Measurements from ENCODE around the gene TMEM219. TPM values are rescaled to one million over a fixed set of nuclear protein-coding genes. Genes with fewer than 3 reads are reported as not detected.
A peak's percentile ranks its signal among the peaks of the same experiment; 100 is the strongest.

Gene TMEM219
- total and polyA plus RNA-seq, 9 of the 15 experiments (the other 6 are each of a cell fraction or from before 2014, with no cell fraction given): 35.3 to 62.8 (median 55.5) TPM

GRCh38 chr16:29995911-29996765 is 34.3 kb downstream of the TMEM219 start, which contains the start of gene INO80E (continued):
- no peak for TF ChIP-seq PCBP2 (IDR thresholded peaks at IDR 0.05; ENCODE audit: low read depth, low read length, poor library complexity, severe bottlenecking)
- no peak for TF ChIP-seq MEIS2 (IDR thresholded peaks at IDR 0.05; ENCODE audit: partially characterized antibody)
- no peak for TF ChIP-seq NFXL1 (CRISPR knock-in tag; IDR thresholded peaks at IDR 0.05)
- TF ChIP-seq, protein P1, sequence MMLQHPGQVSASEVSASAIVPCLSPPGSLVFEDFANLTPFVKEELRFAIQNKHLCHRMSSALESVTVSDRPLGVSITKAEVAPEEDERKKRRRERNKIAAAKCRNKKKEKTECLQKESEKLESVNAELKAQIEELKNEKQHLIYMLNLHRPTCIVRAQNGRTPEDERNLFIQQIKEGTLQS (IDR thresholded peaks at IDR 0.05): peak; percentile 60
- TF ChIP-seq, protein P1 (CRISPR knock-in tag; conservative IDR thresholded peaks at IDR 0.05): peak; percentile 90
- TF ChIP-seq BHLHE40 (IDR thresholded peaks at IDR 0.05; ENCODE audit: low read length): peak; percentile 93
- TF ChIP-seq ATF7 (IDR thresholded peaks at IDR 0.05): peak; percentile 96
- TF ChIP-seq SMARCB1 (IDR thresholded peaks at IDR 0.05; ENCODE audit: insufficient read length, low read depth): no peak
- TF ChIP-seq SIX5 (IDR thresholded peaks at IDR 0.05; ENCODE audit: borderline replicate concordance in 1 of 2, insufficient read depth in 1 of 2, low read depth in 1 of 2, low read length in 2 of 2): peak; percentile 75 to 81
- TF ChIP-seq TOE1 (IDR thresholded peaks at IDR 0.05; ENCODE audit: borderline replicate concordance): no peak
- no peak for TF ChIP-seq TOE1 (CRISPR knock-in tag; IDR thresholded peaks at IDR 0.05; ENCODE audit: borderline replicate concordance, low read depth)
- peak; percentile 97 for TF ChIP-seq ELF1 (tag; IDR thresholded peaks at IDR 0.05)
- TF ChIP-seq ETV6 (IDR thresholded peaks at IDR 0.05; ENCODE audit: borderline replicate concordance in 1 of 2, low read depth in 2 of 2, low read length in 1 of 2): no peak
- no peak for TF ChIP-seq ETV6 (CRISPR knock-in tag; IDR thresholded peaks at IDR 0.05; ENCODE audit: borderline replicate concordance)
- peak; percentile 95 for TF ChIP-seq HCFC1 (IDR thresholded peaks at IDR 0.05; ENCODE audit: low read depth, low read length)
